NCI-H2081 (cell line): ENCODE results near the gene DCST1.

Experiments
- DNase-seq, 2 experiments: peaks; one replicate each; lab custom pipeline; 2025; lab: John Stamatoyannopoulos, UW

DCST1 gene

GRCh38 chr1:155086856-155087535 is 53.4 kb downstream of the DCST1 start:
- no peak for DNase-seq

GRCh38 chr1:155091071-155092051 is 57.7 kb downstream of the DCST1 start:
- peak; percentile 85 to 86 for DNase-seq

DNA sequence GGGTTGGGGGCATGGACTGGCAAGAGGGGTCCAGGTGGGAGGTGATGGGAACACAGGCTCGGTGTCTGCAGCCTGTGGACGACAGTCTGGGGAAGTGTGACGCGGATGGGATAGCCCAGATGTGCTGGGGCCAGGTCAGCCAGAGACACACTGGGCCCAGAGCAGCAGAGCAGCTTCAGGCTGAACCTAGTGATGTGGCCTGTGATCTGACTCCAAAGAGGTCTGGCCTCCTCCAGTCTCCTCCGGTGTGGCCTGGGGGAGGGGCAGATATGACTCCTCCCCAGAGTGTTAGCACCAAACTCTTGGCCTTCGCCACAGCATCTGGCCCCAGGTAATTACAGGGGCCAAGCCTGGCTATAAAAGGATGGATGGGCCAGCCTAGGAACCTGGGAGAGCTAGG is 58.5 kb downstream of the DCST1 start:
- no peak for DNase-seq

GRCh38 chr1:155092641-155093040 is 59.0 kb downstream of the DCST1 start:
- DNase-seq = no peak

DNA sequence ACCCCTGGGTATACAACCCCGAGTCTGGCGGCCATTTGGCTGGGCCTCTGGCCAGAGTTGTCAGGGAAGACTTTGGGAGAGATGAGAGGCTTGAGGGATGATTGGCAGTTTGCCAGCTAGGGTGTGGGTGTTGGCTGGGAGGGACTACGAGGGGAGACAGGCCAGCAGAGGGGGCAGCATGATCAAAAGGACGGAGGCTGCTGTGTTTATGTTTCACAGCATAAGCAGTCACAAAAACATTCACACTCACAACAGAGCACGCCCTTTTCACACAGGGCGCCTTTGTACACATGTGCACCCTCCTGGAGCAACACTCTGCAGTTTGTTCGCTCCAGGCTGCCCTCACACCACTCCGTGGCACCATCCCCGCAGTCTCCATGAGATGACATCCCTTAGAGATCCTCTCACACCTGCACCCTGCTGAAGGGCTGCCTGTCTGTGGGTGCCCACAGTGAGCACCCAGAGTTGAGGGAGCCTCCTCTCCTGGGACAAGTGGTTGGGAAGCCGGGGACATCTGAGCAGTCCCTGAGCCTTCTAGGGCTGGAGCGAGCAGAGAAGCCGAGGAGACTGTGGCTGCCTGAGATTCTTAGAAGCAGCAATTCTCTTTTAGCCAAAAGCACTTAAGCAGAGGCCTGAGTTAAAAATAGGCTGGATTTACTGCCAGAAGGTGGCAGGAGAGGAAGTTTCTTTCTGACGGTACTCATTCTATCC is 60.4 kb downstream of the DCST1 start:
- peak; percentile 40 to 65 for DNase-seq

GRCh38 chr1:155094622-155094948 is 61.0 kb downstream of the DCST1 start:
- DNase-seq = no peak

- no peak for DNase-seq
Measured at GRCh38 chr1:155099331-155099730, 65.7 kb downstream of the DCST1 start.
